ENCODE measurements around the gene IL27RA. TPM values are rescaled to one million over a fixed set of nuclear protein-coding genes. Genes with fewer than 3 reads are reported as not detected.

Gene IL27RA
- total RNA-seq, 1 experiment from 2014 or later = 13.6 TPM

GRCh38 chr19:14003251-14004055 is 28.1 kb upstream of the IL27RA start:
- Histone ChIP-seq H3K4me2 (ENCODE audit: insufficient read depth, insufficient read length, low read length) (no peak overlapping the region), H3K4ac (ENCODE audit: low read depth, low read length) (no peak overlapping the region), H2BK120ac (ENCODE audit: low read depth, low read length, poor library complexity, severe bottlenecking) (no peak overlapping the region), H4K91ac (ENCODE audit: insufficient read length, low read depth, low read length) (no peak overlapping the region), H2AK5ac (ENCODE audit: insufficient read length, low read length) (no peak overlapping the region), H4K8ac (replicated peaks; ENCODE audit: insufficient read length, low read depth, low read length) (no peak overlapping the region), H3K4me1 (ENCODE audit: insufficient read depth, low read length) (no peaks in the 10 kb centered on the region), H3K18ac (ENCODE audit: insufficient read length, low read depth, low read length) (no peak overlapping the region), H3K79me2 (ENCODE audit: insufficient read depth, low read length) (no peaks in the 10 kb centered on the region), H2BK5ac (ENCODE audit: insufficient read length, low read length) (no peak overlapping the region), H4K20me1 (ENCODE audit: control insufficient read depth, insufficient read depth, insufficient read length) (no peaks in the 10 kb centered on the region), H3K79me1 (ENCODE audit: insufficient read depth, low read depth, low read length, poor library complexity, severe bottlenecking) (no peaks in the 10 kb centered on the region), H3K27ac (ENCODE audit: insufficient read length, low read depth, low read length) (no peak overlapping the region), H3K27me3 (ENCODE audit: insufficient read depth, low read length) (no peaks in the 10 kb centered on the region), H2AFZ (ENCODE audit: low read length) (no peak overlapping the region), H4K5ac (ENCODE audit: insufficient read length, low read depth, low read length) (no peak overlapping the region), H3K9me3 (ENCODE audit: control insufficient read depth, low read depth, low read length) (no peaks in the 10 kb centered on the region), H2BK15ac (ENCODE audit: low read depth, low read length) (no peak overlapping the region), H3K23me2 (ENCODE audit: insufficient read length, low read depth, low read length, poor library complexity, severe bottlenecking) (no peaks in the 10 kb centered on the region), H3K9ac (ENCODE audit: extremely low read depth, insufficient read length, low read length) (peak overlapping the region; percentile 13), H3K14ac (ENCODE audit: insufficient read depth, low read length) (no peak overlapping the region), H3T11ph (ENCODE audit: low read length) (no peak overlapping the region), H2BK12ac (ENCODE audit: insufficient read length, low read depth, low read length) (no peak overlapping the region), H3K23ac (ENCODE audit: insufficient read length, low read depth, low read length) (no peak overlapping the region), H2BK20ac (ENCODE audit: low read depth, low read length, poor library complexity, severe bottlenecking) (no peak overlapping the region), H3K56ac (ENCODE audit: insufficient read length, low read depth, low read length) (no peak overlapping the region)
- Mint-ChIP-seq H3K4me3 (no peak overlapping the region), H3K27ac (peak overlapping the region in 2 of 3 experiments; percentile 24 to 87; a peak in 2 of 7 replicates), H3K27me3 (ENCODE audit: low read depth) (no peaks in the 10 kb centered on the region; the same call in 1 of the 2 replicates), H3K4me1 (peaks cover 13 to 14% of the 10 kb centered on the region in 2 experiments; a peak in 3 of 4 replicates), H3K36me3 (ENCODE audit: insufficient read depth in 1 of 3, low read depth in 3 of 3) (peaks cover 6 to 20% (median 12%) of the 10 kb centered on the region in 3 experiments; a peak in 6 of 7 replicates), H3K9me3 (peaks cover 5 to 9% of the 10 kb centered on the region in 2 experiments; a peak in 3 of 5 replicates)
- no CpG with 5 or more reads among the region's 10 CpGs for WGBS (ENCODE audit: extremely low coverage, insufficient read length, low lambda C conversion rate)
- DNase-seq = no peak
- no peak for TF ChIP-seq CTCF (conservative IDR thresholded peaks at IDR 0.05)
